ENCODE data around the gene ADAM12. TPM values are rescaled to one million over a fixed set of nuclear protein-coding genes. Genes with fewer than 3 reads are reported as not detected.
"Not testable (repeated sequence)": the region's sequence is repeated elsewhere in the genome, so short reads cannot be mapped to it uniquely, and the experiment has no call there.

Gene ADAM12
- total and polyA plus RNA-seq, 2 donors (not counting 3 experiments of a cell fraction or from before 2014, with no cell fraction given): 0.22 to 0.33 TPM

DNA sequence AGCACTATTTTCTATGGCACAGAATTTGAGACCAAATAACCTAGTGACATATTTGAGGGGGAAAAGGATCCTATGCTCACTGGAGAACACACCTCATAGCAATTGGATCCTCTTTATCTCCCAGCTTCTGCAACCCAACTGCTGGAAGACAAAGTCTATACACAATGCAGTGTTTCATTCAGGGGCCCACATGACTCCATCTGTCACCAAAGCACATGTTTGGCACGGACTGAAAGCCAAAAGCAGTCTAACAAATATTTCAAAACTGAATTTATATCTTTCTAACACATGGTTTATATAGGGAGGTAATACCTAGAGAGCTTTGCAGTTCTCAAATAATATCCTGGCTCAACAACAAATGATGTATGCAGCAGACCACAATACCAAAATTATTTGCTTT, 39.2 kb downstream of the ADAM12 start:
- Histone ChIP-seq H3K4me1 (ENCODE audit: control insufficient read depth, extremely low read depth, insufficient read depth, low read length) (no peaks in the 10 kb centered on the region), H3K36me3 (ENCODE audit: control insufficient read depth in 2 of 2, extremely low read depth in 1 of 2, insufficient read depth in 2 of 2, low read length in 2 of 2) (no peaks in the 10 kb centered on the region), H3K79me2 (ENCODE audit: control insufficient read depth, insufficient read depth, low read length) (no peaks in the 10 kb centered on the region), H3K4me3 (replicated peaks in 1 of 3; ENCODE audit: insufficient read depth in 1 of 3, low read depth in 1 of 3, low read length in 3 of 3) (no peak overlapping the region), H3K9me1 (replicated peaks; ENCODE audit: control insufficient read depth, extremely low read depth, insufficient read depth, low read length) (no peaks in the 10 kb centered on the region), H3K27ac (ENCODE audit: insufficient read depth, low read depth, low read length) (no peak overlapping the region), H4K20me1 (replicated peaks; ENCODE audit: control insufficient read depth, extremely low read depth, insufficient read depth, low read length) (no peaks in the 10 kb centered on the region), H3K27me3 (ENCODE audit: control insufficient read depth in 2 of 2, insufficient read depth in 2 of 2, low read length in 2 of 2) (no peaks in the 10 kb centered on the region), H3K9me3 (replicated peaks; ENCODE audit: control insufficient read depth, insufficient read depth, low read length) (no peaks in the 10 kb centered on the region), H3K4me2 (ENCODE audit: insufficient read depth, low read length) (no peak overlapping the region), H3K9ac (replicated peaks; ENCODE audit: extremely low read depth, insufficient read depth, low read length) (no peak overlapping the region), H2AFZ (ENCODE audit: low read depth, low read length) (no peak overlapping the region)
- TF ChIP-seq POLR2A (IDR thresholded peaks at IDR 0.05; ENCODE audit: low read depth, low read length): no peak
- dilution Hi-C loops (cut with MboI; ENCODE audit: extremely low pct_ligation_motif_present, low sequenced_read_pairs) (no loop called here), intact Hi-C loops (cut with micrococcal nuclease) (no loop called here)
- DNase-seq (ENCODE audit: low read depth, low spot score) (no peak), FAIRE-seq (no peak)
- ChIA-PET POLR2A (no interaction called here), CTCF (no interaction called here)
- no TSS peak for BruUV-seq (replicated peaks)

DNA sequence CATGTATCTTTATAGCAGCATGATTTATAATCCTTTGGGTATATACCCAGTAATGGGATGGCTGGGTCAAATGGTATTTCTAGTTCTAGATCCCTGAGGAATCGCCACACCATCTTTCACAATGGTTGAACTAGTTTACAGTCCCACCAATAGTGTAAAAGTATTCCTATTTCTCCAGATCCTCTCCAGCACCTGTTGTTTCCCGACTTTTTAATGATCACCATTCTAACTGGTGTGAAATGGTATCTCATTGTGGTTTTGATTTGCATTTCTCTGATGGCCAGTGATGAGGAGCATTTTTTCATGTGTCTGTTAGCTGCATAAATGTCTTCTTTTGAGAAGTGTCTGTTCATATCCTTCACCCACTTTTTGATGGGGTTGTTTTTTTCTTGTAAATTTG, 44.8 kb downstream of the ADAM12 start:
- H3K4me3 ChIP-seq (replicated peaks in 1 of 3; ENCODE audit: insufficient read depth in 1 of 3, low read depth in 1 of 3, low read length in 3 of 3); FAIRE-seq; CTCF ChIA-PET; H2AFZ ChIP-seq (ENCODE audit: low read depth, low read length); dilution Hi-C loops (cut with MboI; ENCODE audit: extremely low pct_ligation_motif_present, low sequenced_read_pairs); POLR2A ChIA-PET; H3K9ac ChIP-seq (replicated peaks; ENCODE audit: extremely low read depth, insufficient read depth, low read length); H3K9me3 ChIP-seq (replicated peaks; ENCODE audit: control insufficient read depth, insufficient read depth, low read length); DNase-seq (ENCODE audit: low read depth, low spot score); H3K9me1 ChIP-seq (replicated peaks; ENCODE audit: control insufficient read depth, extremely low read depth, insufficient read depth, low read length); intact Hi-C loops (cut with micrococcal nuclease); BruUV-seq (replicated peaks); H3K4me2 ChIP-seq (ENCODE audit: insufficient read depth, low read length); H3K79me2 ChIP-seq (ENCODE audit: control insufficient read depth, insufficient read depth, low read length); H3K27me3 ChIP-seq (ENCODE audit: control insufficient read depth in 2 of 2, insufficient read depth in 2 of 2, low read length in 2 of 2); H3K36me3 ChIP-seq (ENCODE audit: control insufficient read depth in 2 of 2, extremely low read depth in 1 of 2, insufficient read depth in 2 of 2, low read length in 2 of 2); H3K27ac ChIP-seq (ENCODE audit: insufficient read depth, low read depth, low read length); H3K4me1 ChIP-seq (ENCODE audit: control insufficient read depth, extremely low read depth, insufficient read depth, low read length); H4K20me1 ChIP-seq (replicated peaks; ENCODE audit: control insufficient read depth, extremely low read depth, insufficient read depth, low read length): not testable (repeated sequence)

DNA sequence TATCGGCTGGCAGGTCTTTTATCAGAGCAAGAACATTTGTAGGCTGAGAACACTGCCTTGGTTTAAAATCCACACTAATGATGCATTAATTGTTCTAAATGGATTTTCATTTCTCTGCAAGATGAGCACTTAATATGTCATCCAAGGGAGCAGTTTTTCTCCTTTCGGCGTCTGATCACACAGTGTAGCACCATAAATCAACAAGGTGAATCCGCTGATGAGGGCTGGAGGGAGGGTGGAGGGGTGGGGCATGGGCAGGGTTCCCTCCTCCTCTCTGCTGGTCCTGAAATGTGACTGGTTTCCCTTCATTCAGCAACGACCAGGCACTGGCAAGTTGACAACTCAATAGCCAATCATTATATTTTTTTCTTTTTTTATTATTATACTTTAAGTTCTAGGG, 45.6 kb downstream of the ADAM12 start:
- Histone ChIP-seq H3K4me2 (ENCODE audit: insufficient read depth, low read length) (no peak overlapping the region), H3K79me2 (ENCODE audit: control insufficient read depth, insufficient read depth, low read length) (no peaks in the 10 kb centered on the region), H3K9me1 (replicated peaks; ENCODE audit: control insufficient read depth, extremely low read depth, insufficient read depth, low read length) (no peaks in the 10 kb centered on the region), H3K9me3 (replicated peaks; ENCODE audit: control insufficient read depth, insufficient read depth, low read length) (no peaks in the 10 kb centered on the region), H4K20me1 (replicated peaks; ENCODE audit: control insufficient read depth, extremely low read depth, insufficient read depth, low read length) (no peaks in the 10 kb centered on the region), H2AFZ (ENCODE audit: low read depth, low read length) (no peak overlapping the region), H3K4me1 (ENCODE audit: control insufficient read depth, extremely low read depth, insufficient read depth, low read length) (no peaks in the 10 kb centered on the region), H3K36me3 (ENCODE audit: control insufficient read depth in 2 of 2, extremely low read depth in 1 of 2, insufficient read depth in 2 of 2, low read length in 2 of 2) (no peaks in the 10 kb centered on the region), H3K27me3 (ENCODE audit: control insufficient read depth in 2 of 2, insufficient read depth in 2 of 2, low read length in 2 of 2) (no peaks in the 10 kb centered on the region), H3K4me3 (replicated peaks in 1 of 3; ENCODE audit: insufficient read depth in 1 of 3, low read depth in 1 of 3, low read length in 3 of 3) (no peak overlapping the region), H3K27ac (ENCODE audit: insufficient read depth, low read depth, low read length) (no peak overlapping the region), H3K9ac (replicated peaks; ENCODE audit: extremely low read depth, insufficient read depth, low read length) (no peak overlapping the region)
- no peak for DNase-seq (ENCODE audit: low read depth, low spot score)
- intact Hi-C loops (cut with micrococcal nuclease): no loop called here
- BruUV-seq (replicated peaks): no TSS peak
- TF ChIP-seq, protein P1, sequence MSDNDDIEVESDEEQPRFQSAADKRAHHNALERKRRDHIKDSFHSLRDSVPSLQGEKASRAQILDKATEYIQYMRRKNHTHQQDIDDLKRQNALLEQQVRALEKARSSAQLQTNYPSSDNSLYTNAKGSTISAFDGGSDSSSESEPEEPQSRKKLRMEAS (IDR thresholded peaks at IDR 0.05; ENCODE audit: insufficient read depth, insufficient read length): no peak
- TF ChIP-seq FOS (IDR thresholded peaks at IDR 0.05; ENCODE audit: borderline replicate concordance, insufficient read depth, low read length) (no peak), POLR2A (IDR thresholded peaks at IDR 0.05; ENCODE audit: low read depth, low read length) (no peak), JUN (IDR thresholded peaks at IDR 0.05; ENCODE audit: borderline replicate concordance, insufficient read depth, insufficient read length, low read depth) (no peak), GATA2 (IDR thresholded peaks at IDR 0.05; ENCODE audit: insufficient read depth, insufficient read length, low read depth, low read length) (no peak), POLR2AphosphoS5 (IDR thresholded peaks at IDR 0.05; ENCODE audit: insufficient read depth, low read depth, low read length) (no peak), MYC (IDR thresholded peaks at IDR 0.05; ENCODE audit: low read depth, low read length) (no peak), EZH2 (IDR thresholded peaks at IDR 0.05; ENCODE audit: borderline replicate concordance, low read depth, low read length, severe bottlenecking) (no peak)
- TF ChIP-seq, protein P2, sequence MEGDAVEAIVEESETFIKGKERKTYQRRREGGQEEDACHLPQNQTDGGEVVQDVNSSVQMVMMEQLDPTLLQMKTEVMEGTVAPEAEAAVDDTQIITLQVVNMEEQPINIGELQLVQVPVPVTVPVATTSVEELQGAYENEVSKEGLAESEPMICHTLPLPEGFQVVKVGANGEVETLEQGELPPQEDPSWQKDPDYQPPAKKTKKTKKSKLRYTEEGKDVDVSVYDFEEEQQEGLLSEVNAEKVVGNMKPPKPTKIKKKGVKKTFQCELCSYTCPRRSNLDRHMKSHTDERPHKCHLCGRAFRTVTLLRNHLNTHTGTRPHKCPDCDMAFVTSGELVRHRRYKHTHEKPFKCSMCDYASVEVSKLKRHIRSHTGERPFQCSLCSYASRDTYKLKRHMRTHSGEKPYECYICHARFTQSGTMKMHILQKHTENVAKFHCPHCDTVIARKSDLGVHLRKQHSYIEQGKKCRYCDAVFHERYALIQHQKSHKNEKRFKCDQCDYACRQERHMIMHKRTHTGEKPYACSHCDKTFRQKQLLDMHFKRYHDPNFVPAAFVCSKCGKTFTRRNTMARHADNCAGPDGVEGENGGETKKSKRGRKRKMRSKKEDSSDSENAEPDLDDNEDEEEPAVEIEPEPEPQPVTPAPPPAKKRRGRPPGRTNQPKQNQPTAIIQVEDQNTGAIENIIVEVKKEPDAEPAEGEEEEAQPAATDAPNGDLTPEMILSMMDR (IDR thresholded peaks at IDR 0.05; ENCODE audit: extremely low read depth in 1 of 2, insufficient read depth in 1 of 2, low read depth in 1 of 2, low read length in 2 of 2): no peak
- POLR2A ChIA-PET: no interaction called here
- dilution Hi-C loops (cut with MboI; ENCODE audit: extremely low pct_ligation_motif_present, low sequenced_read_pairs): no loop called here
- no peak for FAIRE-seq
- CTCF ChIA-PET: no interaction called here
